Keratinocyte (primary cell): ENCODE results near the gene GTF2H1.

Experiments used
- CTCF ChIP-seq, 3 experiments: IDR thresholded peaks in 1 of 3; conservative IDR thresholded peaks in 1 of 3; optimal IDR thresholded peaks in 1 of 3; 2 replicates in 2 of 3; 3 replicates in 1 of 3; pipeline versions ENCODE3 to v1.5.1; 2011; ENCODE audit warnings: low read length in 3 of 3, mild to moderate bottlenecking in 3 of 3, moderate library complexity in 2 of 3, control low read depth in 1 of 3, inconsistent platforms in 1 of 3; ENCODE audit not compliant: insufficient read depth in 2 of 3; ENCODE audit errors: extremely low read depth in 1 of 3
- EZH2 ChIP-seq: IDR thresholded peaks from one replicate; pipeline ENCODE4 v1.6.1; 2012; ENCODE audit warnings: inconsistent platforms, mild to moderate bottlenecking, low read length, moderate library complexity

- no peak for TF ChIP-seq CTCF (optimal IDR thresholded peaks at IDR 0.05 in 1 of 3, IDR thresholded peaks at IDR 0.05 in 1 of 3, conservative IDR thresholded peaks at IDR 0.05 in 1 of 3; ENCODE audit: extremely low read depth in 1 of 3, insufficient read depth in 2 of 3, low read length in 3 of 3)
- no peak for TF ChIP-seq EZH2
Measured at GRCh38 chr11:18288911-18289310, 33.5 kb upstream of the GTF2H1 start.
